Spleen (tissue), 7 donors: ENCODE measurements around the gene HES6.

Experiments
- POLR2A ChIP-seq, 3 donors: fragments of 450-650 bp; IDR thresholded peaks; one replicate each; pipeline ENCODE4 v1.5.1; 2017; ENCODE audit warnings: antibody characterized with exemption in 3 of 3, mild to moderate bottlenecking in 1 of 3
- POLR2AphosphoS5 ChIP-seq, 3 donors: sonication (generic); formaldehyde crosslinking; IDR thresholded peaks; one replicate each; pipeline ENCODE4 v1.5.1; 2017; ENCODE audit warnings: antibody characterized with exemption in 3 of 3
- TF ChIP-seq, protein P1 (sequence below), 11 experiments: fragments of 200-600 bp in 7 of 11; fragments of 450-650 bp in 4 of 11; sonication (generic) in 4 of 11; IDR thresholded peaks in 8 of 11; conservative IDR thresholded peaks in 3 of 11; 1 replicate in 7 of 11; 2 replicates in 4 of 11; pipeline versions ENCODE4 v1.4.0 to v1.8.0; 2016 to 2021; ENCODE audit warnings: antibody characterized with exemption in 11 of 11, inconsistent platforms in 4 of 11, mild to moderate bottlenecking in 1 of 11
- donor health status: DM: no; HTN: no; CAD: no; lungs with moderate emphysema.
- donor health status: DM: no; HTN: no; CAD: no.
- donor health status: DM: no; HTN: no; CAD: no.

DNA sequence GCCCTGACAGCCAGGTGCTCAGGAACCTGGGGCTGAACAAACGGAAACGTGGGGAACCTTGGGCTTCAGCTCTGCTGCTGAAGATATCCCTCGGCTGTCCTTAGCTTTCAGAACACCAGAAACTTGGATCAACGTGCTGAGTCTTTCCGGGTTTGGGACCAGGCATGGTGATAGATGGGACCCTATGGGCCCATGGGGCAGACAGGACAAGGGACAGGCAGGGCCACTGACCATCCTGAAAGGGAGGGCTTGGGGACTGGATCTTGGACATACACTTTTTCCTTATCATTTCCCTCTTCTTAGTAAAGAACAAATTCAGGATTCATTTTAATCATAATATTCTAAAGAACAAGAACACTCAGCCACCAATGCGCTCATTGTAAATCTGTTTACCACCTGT, 16.3 kb upstream of the HES6 start:
- TF ChIP-seq, protein P1, sequence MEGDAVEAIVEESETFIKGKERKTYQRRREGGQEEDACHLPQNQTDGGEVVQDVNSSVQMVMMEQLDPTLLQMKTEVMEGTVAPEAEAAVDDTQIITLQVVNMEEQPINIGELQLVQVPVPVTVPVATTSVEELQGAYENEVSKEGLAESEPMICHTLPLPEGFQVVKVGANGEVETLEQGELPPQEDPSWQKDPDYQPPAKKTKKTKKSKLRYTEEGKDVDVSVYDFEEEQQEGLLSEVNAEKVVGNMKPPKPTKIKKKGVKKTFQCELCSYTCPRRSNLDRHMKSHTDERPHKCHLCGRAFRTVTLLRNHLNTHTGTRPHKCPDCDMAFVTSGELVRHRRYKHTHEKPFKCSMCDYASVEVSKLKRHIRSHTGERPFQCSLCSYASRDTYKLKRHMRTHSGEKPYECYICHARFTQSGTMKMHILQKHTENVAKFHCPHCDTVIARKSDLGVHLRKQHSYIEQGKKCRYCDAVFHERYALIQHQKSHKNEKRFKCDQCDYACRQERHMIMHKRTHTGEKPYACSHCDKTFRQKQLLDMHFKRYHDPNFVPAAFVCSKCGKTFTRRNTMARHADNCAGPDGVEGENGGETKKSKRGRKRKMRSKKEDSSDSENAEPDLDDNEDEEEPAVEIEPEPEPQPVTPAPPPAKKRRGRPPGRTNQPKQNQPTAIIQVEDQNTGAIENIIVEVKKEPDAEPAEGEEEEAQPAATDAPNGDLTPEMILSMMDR (IDR thresholded peaks at IDR 0.05 in 8 of 11, conservative IDR thresholded peaks at IDR 0.05 in 3 of 11) = no peak
- TF ChIP-seq POLR2AphosphoS5 (IDR thresholded peaks at IDR 0.05) (no peak), POLR2A (IDR thresholded peaks at IDR 0.05) (no peak)
